K562 (cell line): ENCODE measurements around the gene COPS4. TPM values are rescaled to one million over a fixed set of nuclear protein-coding genes. Genes with fewer than 3 reads are reported as not detected.

Experiments
- ATAC-seq: fragments of 200-7000 bp; cut with Tn5 transposase; 3 replicates; pipeline ENCODE4 v1.9.1; 2020; ENCODE audit warnings: moderate library complexity
- BruUV-seq: library from RNA; stranded (reverse); fragments of 400-500 nt; replicated peaks from 2 replicates; lab custom pipeline; 2021; lab: Mats Ljungman, UMichigan
- CTCF ChIA-PET: fragments of 300-600 bp; formaldehyde crosslinking; extraction: SDS; loops from one replicate; lab custom pipeline; 2021; ENCODE audit warnings: low intra/inter-chr PET ratio; lab: Yijun Ruan, JAX
- POLR2A ChIA-PET: fragments of 300-600, 350-650 bp; sonication (Branson Sonifier 250); formaldehyde crosslinking; extraction: SDS; loops from one replicate; lab custom pipeline; 2021; ENCODE audit warnings: antibody characterized with exemption, inconsistent platforms; lab: Yijun Ruan, JAX
- DNase-seq, 4 experiments: peaks; one replicate each; pipeline versions ENCODE4 v3.0.0 to v3.0.0-alpha.2; 2011 to 2018; ENCODE audit warnings: low spot score in 3 of 4, mixed read lengths in 3 of 4; ENCODE audit errors: extremely low read depth in 1 of 4
- FAIRE-seq: peaks from 2 replicates; lab custom pipeline; 2011; peaks lifted over from hg19 to GRCh38; lab: Jason Lieb, UNC
- H2AFZ ChIP-seq: 2 replicates; pipeline ENCODE4 v1.6.0; 2011; ENCODE audit warnings: low read depth, low read length, control low read depth, inconsistent platforms
- H3K27ac ChIP-seq: fragments of 200-600 bp; 3 replicates; pipeline ENCODE4 v1.8.0; 2011; ENCODE audit warnings: low read depth, mild to moderate bottlenecking, control low read depth, inconsistent platforms, low read length, moderate library complexity, mixed read lengths; ENCODE audit errors: extremely low read depth
- H3K27me3 ChIP-seq, 2 experiments: fragments of 300-600 bp in 1 of 2; 2 replicates in 1 of 2; 3 replicates in 1 of 2; pipeline versions ENCODE4 v1.6.0 to v1.8.0; 2011; ENCODE audit warnings: inconsistent platforms in 2 of 2, low read length in 2 of 2, mild to moderate bottlenecking in 1 of 2, mixed read lengths in 1 of 2, moderate library complexity in 1 of 2; ENCODE audit not compliant: control insufficient read depth in 2 of 2, insufficient read depth in 2 of 2
- H3K36me3 ChIP-seq: fragments of 300-600 bp; 3 replicates; pipeline ENCODE4 v1.8.0; 2011; ENCODE audit warnings: mild to moderate bottlenecking, low read length, inconsistent platforms; ENCODE audit not compliant: control insufficient read depth, insufficient read depth
- H3K4me1 ChIP-seq, 2 experiments: fragments of 200-600 bp in 1 of 2; replicated peaks in 1 of 2; 2 replicates in 1 of 2; 3 replicates in 1 of 2; pipeline versions ENCODE4 v1.5.1 to v1.8.0; 2011; ENCODE audit warnings: inconsistent platforms in 2 of 2, low read length in 2 of 2, mild to moderate bottlenecking in 1 of 2, mixed read lengths in 1 of 2, moderate library complexity in 1 of 2; ENCODE audit not compliant: control insufficient read depth in 2 of 2, insufficient read depth in 2 of 2
- H3K4me2 ChIP-seq: 2 replicates; pipeline ENCODE4 v1.6.1; 2011; ENCODE audit warnings: low read length, control low read depth, inconsistent platforms, mixed read lengths; ENCODE audit not compliant: insufficient read depth
- H3K4me3 ChIP-seq: fragments of 200-600 bp; sonication (generic), shearing (Covaris generic); 2 replicates; pipeline ENCODE4 v1.5.1; 2016; ENCODE audit warnings: control low read depth, inconsistent platforms
- H3K79me2 ChIP-seq: fragments of 200-600 bp; 3 replicates; pipeline ENCODE4 v1.8.0; 2011; ENCODE audit warnings: low read length, inconsistent platforms; ENCODE audit not compliant: control insufficient read depth, insufficient read depth
- H3K9ac ChIP-seq, 2 experiments: 2 replicates each; pipeline versions ENCODE4 v1.6.0 to v1.6.1; 2011; ENCODE audit warnings: low read depth in 2 of 2, low read length in 2 of 2, control low read depth in 1 of 2, inconsistent platforms in 1 of 2, mild to moderate bottlenecking in 1 of 2, mixed read lengths in 1 of 2; ENCODE audit not compliant: insufficient read depth in 1 of 2
- H3K9me1 ChIP-seq: one replicate; pipeline ENCODE4 v1.6.0; 2011; ENCODE audit warnings: inconsistent platforms, mild to moderate bottlenecking, low read length, moderate library complexity; ENCODE audit not compliant: control insufficient read depth, insufficient read depth
- H3K9me3 ChIP-seq: replicated peaks from 2 replicates; pipeline ENCODE4 v1.5.1; 2011; ENCODE audit warnings: low read depth, low read length, inconsistent platforms; ENCODE audit not compliant: control insufficient read depth, insufficient read depth
- H4K20me1 ChIP-seq: replicated peaks from 2 replicates; pipeline ENCODE4 v1.6.1; 2011; ENCODE audit warnings: low read length, inconsistent platforms, mixed read lengths; ENCODE audit not compliant: control insufficient read depth, insufficient read depth
- HDAC2 ChIP-seq: fragments of 450-650 bp; IDR thresholded peaks from 2 replicates; pipeline ENCODE4 v1.6.1; 2016; ENCODE audit warnings: mild to moderate bottlenecking
- HNRNPK ChIP-seq: fragments of 200-400 bp; formaldehyde crosslinking; IDR thresholded peaks from one replicate; pipeline ENCODE4 v1.6.1; 2018; ENCODE audit warnings: mild to moderate bottlenecking, low read depth, low read length; ENCODE audit not compliant: poor library complexity, severe bottlenecking
- PCBP1 ChIP-seq: fragments of 200-400 bp; formaldehyde crosslinking; IDR thresholded peaks from 2 replicates; pipeline ENCODE4 v1.6.1; 2018; ENCODE audit warnings: mild to moderate bottlenecking, low read depth, low read length; ENCODE audit not compliant: poor library complexity, severe bottlenecking
- VEZF1 ChIP-seq: fragments of 200-800 bp; sonication (Bioruptor generic); IDR thresholded peaks from 2 replicates; pipeline ENCODE4 v1.6.1; 2017; ENCODE audit warnings: missing genetic modification characterization, missing compliant biosample characterization
- ZNF318 ChIP-seq, 2 experiments: fragments of 450-650 bp; IDR thresholded peaks; 2 replicates each; pipeline ENCODE4 v1.6.1; 2016; ENCODE audit warnings: mild to moderate bottlenecking in 2 of 2, borderline replicate concordance in 1 of 2, low read depth in 1 of 2, moderate library complexity in 1 of 2
- ZNF644 ChIP-seq: fragments of 200-800 bp; sonication (Bioruptor generic); IDR thresholded peaks from 2 replicates; pipeline ENCODE4 v1.6.1; 2016; ENCODE audit warnings: low read depth, missing genetic modification characterization, missing compliant biosample characterization
- WGBS: fragments of 100-300 bp; shearing (Covaris generic); methylation state at CpG from one replicate; pipeline ENCODE4 v1.1.6; 2016; ENCODE audit warnings: low coverage, mixed read lengths; ENCODE audit not compliant: insufficient coverage; ENCODE audit errors: missing lambda C conversion rate; 5-methylcytosine and 5-hydroxymethylcytosine counted together
- in situ Hi-C: fragments of 300-500 bp; cut with MboI; formaldehyde crosslinking; loops from 4 replicates; pipeline ENCODE4 v1.15.0; 2018; ENCODE audit warnings: inconsistent platforms, mixed read lengths
- intact Hi-C: fragments of 100-400 bp; cut with micrococcal nuclease; formaldehyde crosslinking; loops from 2 replicates; pipeline ENCODE4 v1.14.2; 2022
- polyA plus RNA-seq, 8 experiments: library from polyadenylated mRNA; depleted of rRNA in 4 of 8; stranded (reverse) in 5 of 8; unstranded in 3 of 8; fragments of >200 nt; fragmentation: Nextera tagmentation in 2 of 8; fragmentation: Illumina TruSeq in 1 of 8; extraction: Ambion mirVana in 2 of 8; extraction: Trizol in 1 of 8; gene quantifications; 2 replicates each; pipeline versions ENCODE4 v1.2.1 to v1.2.3, GENCODE V29; 2011 to 2014; ENCODE audit warnings: inconsistent platforms in 1 of 8, missing spikeins in 1 of 8
- total RNA-seq, 7 experiments: library from RNA; depleted of rRNA in 6 of 7; stranded (reverse); fragments of >200 nt in 6 of 7; fragmentation: Illumina TruSeq in 2 of 7; extraction: Trizol in 2 of 7; gene quantifications; 2 replicates each; pipeline versions ENCODE4 v1.2.1 to v1.2.3, GENCODE V29; 2011 to 2021; ENCODE audit warnings: low replicate concordance in 1 of 7

COPS4 gene
- total and polyA plus RNA-seq, 9 of the 15 experiments (the other 6 are each of a cell fraction or from before 2014, with no cell fraction given) = 44.7 to 180 (median 70.9) TPM

GRCh38 chr4:83002329-83002728 is 32.7 kb upstream of the COPS4 start:
- H3K27ac ChIP-seq = no peak overlapping the region
- no peaks in the 10 kb centered on the region; the same call in none of the 2 replicates for H4K20me1 ChIP-seq
- in situ Hi-C loops = no loop called here
- H3K4me1 ChIP-seq = no peaks in the 10 kb centered on the region
- H3K27me3 ChIP-seq = no peaks in the 10 kb centered on the region
- no peaks in the 10 kb centered on the region for H3K9me1 ChIP-seq
- no peaks in the 10 kb centered on the region; the same call in 2 of the 3 replicates for H3K36me3 ChIP-seq
- H3K9me3 ChIP-seq = no peaks in the 10 kb centered on the region
- TF ChIP-seq ZNF644 (tag) (no peak), PCBP1 (peak; percentile 44), VEZF1 (CRISPR knock-in tag) (no peak), HNRNPK (peak; percentile 57), HDAC2 (no peak), ZNF318 (IDR thresholded peaks at IDR 0.05; ENCODE audit: borderline replicate concordance in 1 of 2, low read depth in 1 of 2) (no peak)
- TF ChIP-seq, all 486 proteins: peak for 2
- H3K9ac ChIP-seq = no peak overlapping the region
- H3K79me2 ChIP-seq = peaks cover 90% of the 10 kb centered on the region
- no TSS peak for BruUV-seq
- no peak for FAIRE-seq
- H2AFZ ChIP-seq = no peak overlapping the region
- no peak for DNase-seq
- WGBS = 82% methylated on average over 3 of the region's 3 CpGs
- ATAC-seq = no peak
- ChIA-PET CTCF (no interaction called here), POLR2A (interaction anchor here (1.7 kb wide), 1 partner anchor 10 kb away, joined by 6 read pairs; no protein-coding TSS in a partner anchor)
- no peak overlapping the region for H3K4me3 ChIP-seq
- H3K4me2 ChIP-seq = no peak overlapping the region
- intact Hi-C loops = no loop called here
